Heart left ventricle (tissue), 16 donors: Measurements from ENCODE around the gene KRTAP10-4. TPM values are rescaled to one million over a fixed set of nuclear protein-coding genes. Genes with fewer than 3 reads are reported as not detected.

Experiments used
- ATAC-seq, 4 donors: fragments of 200-7000 bp; cut with Tn5 transposase; one replicate each; pipeline ENCODE4 v1.9.1; 2020 to 2022; ENCODE audit warnings: moderate library complexity in 4 of 4, mild to moderate bottlenecking in 3 of 4, moderate number of reproducible peaks in 1 of 4
- DNase-seq, 5 donors: peaks; one replicate each; pipeline ENCODE4 v3.0.0-alpha.2; 2020
- H3K27ac ChIP-seq, 12 donors: fragments of 200-600 bp; sonication (generic) in 4 of 12; one replicate each; pipeline versions ENCODE4 v1.5.0 to v1.8.0; 2016 to 2022; ENCODE audit warnings: mild to moderate bottlenecking in 2 of 12
- H3K27me3 ChIP-seq, 9 donors: fragments of 200-600 bp; sonication (generic) in 2 of 9; one replicate each; pipeline versions ENCODE4 v1.5.1 to v1.8.0; 2016 to 2022; ENCODE audit warnings: mild to moderate bottlenecking in 3 of 9
- H3K36me3 ChIP-seq, 9 donors: fragments of 200-600 bp; sonication (generic) in 2 of 9; one replicate each; pipeline versions ENCODE4 v1.5.0 to v1.8.0; 2018 to 2022; ENCODE audit warnings: mild to moderate bottlenecking in 2 of 9
- H3K4me1 ChIP-seq, 12 donors: fragments of 200-600 bp; sonication (generic) in 4 of 12; one replicate each; pipeline versions ENCODE4 v1.5.0 to v1.8.0; 2016 to 2022; ENCODE audit warnings: mild to moderate bottlenecking in 3 of 12
- H3K4me3 ChIP-seq, 12 donors: fragments of 200-600 bp; sonication (generic) in 4 of 12; one replicate each; pipeline versions ENCODE4 v1.5.0 to v1.8.0; 2017 to 2022; ENCODE audit warnings: mild to moderate bottlenecking in 9 of 12, moderate library complexity in 4 of 12
- H3K9me3 ChIP-seq, 12 donors: fragments of 200-600 bp; sonication (generic) in 4 of 12; one replicate each; pipeline versions ENCODE4 v1.5.0 to v1.8.0; 2016 to 2022; ENCODE audit warnings: mild to moderate bottlenecking in 1 of 12
- POLR2A ChIP-seq, 2 donors: fragments of 450-650 bp; IDR thresholded peaks; one replicate each; pipeline ENCODE4 v1.6.1; 2017; ENCODE audit warnings: antibody characterized with exemption in 2 of 2, mild to moderate bottlenecking in 2 of 2, moderate library complexity in 2 of 2
- WGBS, 4 donors: extraction: QIAGEN DNeasy Blood & Tissue Kit in 2 of 4; methylation state at CpG; one replicate each; pipeline versions ENCODE4 v1.1.5 to v1.1.7; 2013 to 2018; 5-methylcytosine and 5-hydroxymethylcytosine counted together
- intact Hi-C, 10 donors: fragments of 100-400 bp; cut with DNase I; formaldehyde crosslinking; loops; one replicate each; pipeline versions ENCODE4 v1.11.1 to v1.14.2; 2022
- polyA plus RNA-seq, 2 donors: library from polyadenylated mRNA; stranded (reverse); fragments of 200-250 nt; gene quantifications; one replicate each; pipeline ENCODE4 v1.2.3, GENCODE V29; 2013
- total RNA-seq, 9 donors: library from RNA; depleted of rRNA in 2 of 9; stranded (reverse); fragments of >200 nt in 2 of 9; fragmentation: NEBNext Ultra II Directional in 3 of 9; extraction: Animal tissue kit (Norgen Biotek cat#: 25700) in 3 of 9; gene quantifications; one replicate each; pipeline versions ENCODE4 v1.1.0 to v1.2.4, GENCODE V29; 2016 to 2023
- TF ChIP-seq, protein P1 (sequence below), 12 donors: fragments of 200-600 bp; sonication (generic) in 4 of 12; IDR thresholded peaks; one replicate each; pipeline versions ENCODE4 v1.5.0 to v1.8.0; 2018 to 2022; ENCODE audit warnings: antibody characterized with exemption in 12 of 12, mild to moderate bottlenecking in 5 of 12
- donor health status: ischemic (EF 13 %, LVEDD 7.1; RV severe dilation, severe dysfunction).
- donor health status: healthy with polysubstance abuse.
- donor health status: DM: no; HTN: yes; CAD: no.
- donor health status: DM: no; HTN: no; CAD: no.
- donor health status: ischemic (EF 25% LVEDD 6.9; RV normal size, moderate dysfunction).
- donor health status: ischemic (EF 25% LVEDD 5.7; RV mildly dilated, moderate dysfunction).
- donor health status: healthy.
- donor health status: DM: yes; HTN: yes; CAD: no.
- donor health status: ischemic (EF 35%, LVEDD 5.7; RV mildly dilated, moderate dysfunction).
- donor health status: nonischemic (EF 11% LVEDD 7.7; RV severe dilation, severe dysfunction).
- donor health status: DM: yes; HTN: yes; CAD: no.
- donor health status: PGD.
- donor health status: ischemic (EF 29% LVEDD 5.4; RV normal size, mild dysfunction).
- donor health status: nonischemic (EF 23%, LVEDD 6.1; RV moderate dilation, normal function).

The KRTAP10-4 gene
- total and polyA plus RNA-seq, 11 donors, result not detected

- H3K4me3 ChIP-seq, result no peak overlapping the region
- peaks cover 0 to 10% (median 0%) of the 10 kb centered on the region in 9 donors for H3K27me3 ChIP-seq
- ATAC-seq (peak in 1 of 4 donors; percentile 21), DNase-seq (no peak)
- WGBS, 4 donors, result 90 to 92% (median 91%) methylated on average over 17 to 18 of the region's 18 CpGs
- intact Hi-C loops, result no loop called here
- H3K4me1 ChIP-seq, result peaks cover 0 to 23% (median 0%) of the 10 kb centered on the region in 12 donors
- no peaks in the 10 kb centered on the region for H3K36me3 ChIP-seq
- TF ChIP-seq POLR2A (IDR thresholded peaks at IDR 0.05), result no peak
- TF ChIP-seq, protein P1, sequence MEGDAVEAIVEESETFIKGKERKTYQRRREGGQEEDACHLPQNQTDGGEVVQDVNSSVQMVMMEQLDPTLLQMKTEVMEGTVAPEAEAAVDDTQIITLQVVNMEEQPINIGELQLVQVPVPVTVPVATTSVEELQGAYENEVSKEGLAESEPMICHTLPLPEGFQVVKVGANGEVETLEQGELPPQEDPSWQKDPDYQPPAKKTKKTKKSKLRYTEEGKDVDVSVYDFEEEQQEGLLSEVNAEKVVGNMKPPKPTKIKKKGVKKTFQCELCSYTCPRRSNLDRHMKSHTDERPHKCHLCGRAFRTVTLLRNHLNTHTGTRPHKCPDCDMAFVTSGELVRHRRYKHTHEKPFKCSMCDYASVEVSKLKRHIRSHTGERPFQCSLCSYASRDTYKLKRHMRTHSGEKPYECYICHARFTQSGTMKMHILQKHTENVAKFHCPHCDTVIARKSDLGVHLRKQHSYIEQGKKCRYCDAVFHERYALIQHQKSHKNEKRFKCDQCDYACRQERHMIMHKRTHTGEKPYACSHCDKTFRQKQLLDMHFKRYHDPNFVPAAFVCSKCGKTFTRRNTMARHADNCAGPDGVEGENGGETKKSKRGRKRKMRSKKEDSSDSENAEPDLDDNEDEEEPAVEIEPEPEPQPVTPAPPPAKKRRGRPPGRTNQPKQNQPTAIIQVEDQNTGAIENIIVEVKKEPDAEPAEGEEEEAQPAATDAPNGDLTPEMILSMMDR (IDR thresholded peaks at IDR 0.05), result no peak
- no peak overlapping the region for H3K27ac ChIP-seq
- H3K9me3 ChIP-seq, result peaks cover 0 to 21% (median 6%) of the 10 kb centered on the region in 12 donors
Observed at GRCh38 chr21:44567481-44568171, 5.9 kb upstream of the KRTAP10-4 start.

- WGBS, 4 donors, result 61 to 82% (median 71%) methylated on average over 5 to 12 of the region's 12 CpGs
- intact Hi-C loops, result no loop called here
- H3K27ac ChIP-seq, result no peak overlapping the region
- no peak for DNase-seq
- no peak overlapping the region for H3K4me3 ChIP-seq
- peaks cover 0 to 16% (median 4%) of the 10 kb centered on the region in 12 donors for H3K9me3 ChIP-seq
- TF ChIP-seq, protein P1 (IDR thresholded peaks at IDR 0.05), result no peak
- no peak for TF ChIP-seq POLR2A (IDR thresholded peaks at IDR 0.05)
- ATAC-seq, result peak in 1 of 4 donors; percentile 12
- peaks cover 0 to 23% (median 0%) of the 10 kb centered on the region in 12 donors for H3K4me1 ChIP-seq
- peaks cover 0 to 10% (median 0%) of the 10 kb centered on the region in 9 donors for H3K27me3 ChIP-seq
- no peaks in the 10 kb centered on the region for H3K36me3 ChIP-seq
Observed at GRCh38 chr21:44568261-44568660, 5.3 kb upstream of the KRTAP10-4 start.

DNA sequence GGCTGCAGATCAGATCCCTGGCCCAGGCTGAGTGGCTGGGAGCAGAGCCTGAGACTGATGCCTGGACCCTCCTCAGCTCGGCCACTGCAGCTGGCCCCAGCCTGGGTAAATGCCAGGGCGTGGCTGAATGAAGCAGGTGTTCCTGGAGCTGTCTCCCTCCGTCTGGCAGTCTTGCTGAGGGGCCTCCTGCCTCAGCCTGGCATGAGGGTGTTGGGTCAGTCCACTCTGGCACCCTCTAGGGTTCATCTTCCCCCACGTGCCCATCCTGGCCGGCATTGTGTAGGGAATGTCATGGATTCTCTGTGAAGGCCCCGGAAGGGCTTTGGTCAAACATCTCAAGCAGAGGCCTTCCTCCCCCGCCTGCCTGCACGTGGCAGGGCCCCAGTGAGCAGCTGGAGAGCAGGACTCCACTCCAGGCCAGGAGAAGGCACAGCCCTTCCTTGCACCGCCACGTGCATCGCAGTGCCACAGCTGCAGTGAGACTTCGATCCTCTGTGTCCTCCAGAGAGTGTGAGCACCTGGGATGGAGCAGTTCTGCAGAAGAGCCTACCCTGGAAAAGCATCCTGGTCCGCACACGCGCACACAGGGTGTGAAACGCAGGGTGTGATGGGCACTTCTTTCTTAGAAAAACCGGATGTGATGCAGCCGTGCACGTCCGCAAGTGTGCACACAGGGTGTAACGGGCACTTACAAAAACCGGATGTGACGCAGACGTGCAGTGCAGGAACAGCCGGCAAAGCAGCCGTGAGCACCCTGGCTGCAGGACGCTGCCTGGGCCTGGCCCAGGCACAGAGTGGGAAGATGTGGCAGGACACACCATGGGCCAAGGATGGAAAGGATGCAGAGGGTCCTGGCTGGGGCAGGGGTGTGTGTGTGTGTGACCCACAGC, 4.6 kb upstream of the KRTAP10-4 start:
- peaks cover 0 to 23% (median 0%) of the 10 kb centered on the region in 12 donors for H3K4me1 ChIP-seq
- no peaks in the 10 kb centered on the region for H3K36me3 ChIP-seq
- TF ChIP-seq POLR2A (IDR thresholded peaks at IDR 0.05), result no peak
- no peak for DNase-seq
- no peak overlapping the region for H3K4me3 ChIP-seq
- intact Hi-C loops, result no loop called here
- peaks cover 0 to 10% (median 0%) of the 10 kb centered on the region in 9 donors for H3K27me3 ChIP-seq
- peaks cover 0 to 16% (median 3%) of the 10 kb centered on the region in 12 donors for H3K9me3 ChIP-seq
- peak in 1 of 4 donors; percentile 38 for ATAC-seq
- WGBS, 4 donors, result 73 to 85% (median 80%) methylated on average over 21 to 27 of the region's 27 CpGs
- H3K27ac ChIP-seq, result no peak overlapping the region

GRCh38 chr21:44569861-44570517, 3.5 kb upstream of the KRTAP10-4 start:
- H3K27me3 ChIP-seq, result peaks cover 0 to 19% (median 0%) of the 10 kb centered on the region in 9 donors
- DNase-seq (no peak), ATAC-seq (no peak)
- no peak overlapping the region for H3K27ac ChIP-seq
- H3K4me1 ChIP-seq, result peaks cover 0 to 19% (median 0%) of the 10 kb centered on the region in 12 donors
- no peaks in the 10 kb centered on the region for H3K36me3 ChIP-seq
- H3K9me3 ChIP-seq, result peaks cover 0 to 16% (median 2%) of the 10 kb centered on the region in 12 donors
- intact Hi-C loops, result no loop called here
- no peak for TF ChIP-seq POLR2A (IDR thresholded peaks at IDR 0.05)
- TF ChIP-seq, protein P1 (IDR thresholded peaks at IDR 0.05), result no peak
- no peak overlapping the region for H3K4me3 ChIP-seq
- WGBS, 4 donors, result 72 to 89% (median 83%) methylated on average over 6 to 12 of the region's 12 CpGs
